ENCODE results near the gene SHC2. TPM values are rescaled to one million over a fixed set of nuclear protein-coding genes. Genes with fewer than 3 reads are reported as not detected.

Gene SHC2
- polyA plus RNA-seq, 1 of the 3 experiments (the other 2 are of a cell fraction): 0.64 TPM

- WGBS (ENCODE audit: low lambda C conversion rate): 75% methylated on average over 4 of the region's 8 CpGs
- Histone ChIP-seq H3K4me3 (ENCODE audit: low read depth in 2 of 2, low read length in 1 of 2) (no peak overlapping the region), H3K27ac (ENCODE audit: low read depth in 2 of 2, low read length in 1 of 2) (no peak overlapping the region), H3K79me2 (ENCODE audit: insufficient read depth) (no peaks in the 10 kb centered on the region), H3F3A (replicated peaks; ENCODE audit: insufficient read depth) (no peaks in the 10 kb centered on the region), H3K27me3 (ENCODE audit: insufficient read depth) (no peaks in the 10 kb centered on the region; the same call in 1 of the 2 replicates), H3K9me2 (no peaks in the 10 kb centered on the region), H3K4me1 (ENCODE audit: control insufficient read depth in 1 of 2, insufficient read depth in 2 of 2, low read depth in 1 of 2, low read length in 1 of 2) (peaks cover 0 to 15% of the 10 kb centered on the region in 2 experiments; a peak in 1 of 4 replicates), H4K20me1 (ENCODE audit: insufficient read depth) (no peaks in the 10 kb centered on the region), H3K9ac (no peak overlapping the region), H3K4me2 (no peak overlapping the region), H2AFZ (ENCODE audit: low read depth) (no peak overlapping the region), H3K9me3 (no peaks in the 10 kb centered on the region), H3K36me3 (replicated peaks in 1 of 2; ENCODE audit: control insufficient read depth in 1 of 2, insufficient read depth in 2 of 2, low read length in 1 of 2) (no peaks in the 10 kb centered on the region)
- TF ChIP-seq MEF2A (IDR thresholded peaks at IDR 0.05; ENCODE audit: borderline replicate concordance, low read depth) (no peak), TCF12 (IDR thresholded peaks at IDR 0.05) (no peak), NRF1 (IDR thresholded peaks at IDR 0.05; ENCODE audit: low read depth, low read length) (no peak), EZH2phosphoT487 (IDR thresholded peaks at IDR 0.05; ENCODE audit: borderline replicate concordance, low read depth) (no peak), FOXM1 (IDR thresholded peaks at IDR 0.05; ENCODE audit: low read depth) (no peak), RAD21 (IDR thresholded peaks at IDR 0.05; ENCODE audit: low read length) (no peak), RXRA (IDR thresholded peaks at IDR 0.05; ENCODE audit: borderline replicate concordance, low read depth) (no peak), CHD2 (IDR thresholded peaks at IDR 0.05; ENCODE audit: low read length, partially characterized antibody) (no peak), YY1 (IDR thresholded peaks at IDR 0.05; ENCODE audit: low read depth) (no peak), TEAD4 (IDR thresholded peaks at IDR 0.05; ENCODE audit: borderline replicate concordance, insufficient read depth) (no peak), FOSL2 (IDR thresholded peaks at IDR 0.05; ENCODE audit: borderline replicate concordance, low read depth) (no peak), RFX5 (IDR thresholded peaks at IDR 0.05; ENCODE audit: low read length) (no peak), ZBTB33 (IDR thresholded peaks at IDR 0.05; ENCODE audit: borderline replicate concordance, low read depth) (no peak)
- TF ChIP-seq, protein P1, sequence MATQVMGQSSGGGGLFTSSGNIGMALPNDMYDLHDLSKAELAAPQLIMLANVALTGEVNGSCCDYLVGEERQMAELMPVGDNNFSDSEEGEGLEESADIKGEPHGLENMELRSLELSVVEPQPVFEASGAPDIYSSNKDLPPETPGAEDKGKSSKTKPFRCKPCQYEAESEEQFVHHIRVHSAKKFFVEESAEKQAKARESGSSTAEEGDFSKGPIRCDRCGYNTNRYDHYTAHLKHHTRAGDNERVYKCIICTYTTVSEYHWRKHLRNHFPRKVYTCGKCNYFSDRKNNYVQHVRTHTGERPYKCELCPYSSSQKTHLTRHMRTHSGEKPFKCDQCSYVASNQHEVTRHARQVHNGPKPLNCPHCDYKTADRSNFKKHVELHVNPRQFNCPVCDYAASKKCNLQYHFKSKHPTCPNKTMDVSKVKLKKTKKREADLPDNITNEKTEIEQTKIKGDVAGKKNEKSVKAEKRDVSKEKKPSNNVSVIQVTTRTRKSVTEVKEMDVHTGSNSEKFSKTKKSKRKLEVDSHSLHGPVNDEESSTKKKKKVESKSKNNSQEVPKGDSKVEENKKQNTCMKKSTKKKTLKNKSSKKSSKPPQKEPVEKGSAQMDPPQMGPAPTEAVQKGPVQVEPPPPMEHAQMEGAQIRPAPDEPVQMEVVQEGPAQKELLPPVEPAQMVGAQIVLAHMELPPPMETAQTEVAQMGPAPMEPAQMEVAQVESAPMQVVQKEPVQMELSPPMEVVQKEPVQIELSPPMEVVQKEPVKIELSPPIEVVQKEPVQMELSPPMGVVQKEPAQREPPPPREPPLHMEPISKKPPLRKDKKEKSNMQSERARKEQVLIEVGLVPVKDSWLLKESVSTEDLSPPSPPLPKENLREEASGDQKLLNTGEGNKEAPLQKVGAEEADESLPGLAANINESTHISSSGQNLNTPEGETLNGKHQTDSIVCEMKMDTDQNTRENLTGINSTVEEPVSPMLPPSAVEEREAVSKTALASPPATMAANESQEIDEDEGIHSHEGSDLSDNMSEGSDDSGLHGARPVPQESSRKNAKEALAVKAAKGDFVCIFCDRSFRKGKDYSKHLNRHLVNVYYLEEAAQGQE (IDR thresholded peaks at IDR 0.05; ENCODE audit: low read depth, low read length): no peak
- TF ChIP-seq, protein P2, sequence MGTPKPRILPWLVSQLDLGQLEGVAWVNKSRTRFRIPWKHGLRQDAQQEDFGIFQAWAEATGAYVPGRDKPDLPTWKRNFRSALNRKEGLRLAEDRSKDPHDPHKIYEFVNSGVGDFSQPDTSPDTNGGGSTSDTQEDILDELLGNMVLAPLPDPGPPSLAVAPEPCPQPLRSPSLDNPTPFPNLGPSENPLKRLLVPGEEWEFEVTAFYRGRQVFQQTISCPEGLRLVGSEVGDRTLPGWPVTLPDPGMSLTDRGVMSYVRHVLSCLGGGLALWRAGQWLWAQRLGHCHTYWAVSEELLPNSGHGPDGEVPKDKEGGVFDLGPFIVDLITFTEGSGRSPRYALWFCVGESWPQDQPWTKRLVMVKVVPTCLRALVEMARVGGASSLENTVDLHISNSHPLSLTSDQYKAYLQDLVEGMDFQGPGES (IDR thresholded peaks at IDR 0.05; ENCODE audit: low read depth, low read length): no peak
- TF ChIP-seq, protein P3, sequence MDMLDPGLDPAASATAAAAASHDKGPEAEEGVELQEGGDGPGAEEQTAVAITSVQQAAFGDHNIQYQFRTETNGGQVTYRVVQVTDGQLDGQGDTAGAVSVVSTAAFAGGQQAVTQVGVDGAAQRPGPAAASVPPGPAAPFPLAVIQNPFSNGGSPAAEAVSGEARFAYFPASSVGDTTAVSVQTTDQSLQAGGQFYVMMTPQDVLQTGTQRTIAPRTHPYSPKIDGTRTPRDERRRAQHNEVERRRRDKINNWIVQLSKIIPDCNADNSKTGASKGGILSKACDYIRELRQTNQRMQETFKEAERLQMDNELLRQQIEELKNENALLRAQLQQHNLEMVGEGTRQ (IDR thresholded peaks at IDR 0.05; ENCODE audit: borderline replicate concordance, low read depth, low read length): no peak
- POLR2A ChIA-PET: no interaction called here
- no peak for DNase-seq
- CTCF ChIA-PET: interaction anchor here (1.1 kb wide), 1 partner anchor 8 kb away, joined by 3 read pairs; no protein-coding TSS in a partner anchor
These were observed 84.7 kb downstream of the SHC2 start for GRCh38 chr19:376111-376470.
